OCI-LY3 (cell line): ENCODE data around the gene METAP1.
"Not testable (repeated sequence)": the region's sequence is repeated elsewhere in the genome, so short reads cannot be mapped to it uniquely, and the experiment has no call there.

Source experiments
- CTCF ChIP-seq: fragments of 200-600, 300-600 bp; sonication (generic); IDR thresholded peaks from 2 replicates; pipeline ENCODE4 v1.5.1; 2014; ENCODE audit warnings: antibody characterized with exemption, low read length, low read depth
- EZH2phosphoT487 ChIP-seq: fragments of 200-600 bp; shearing (Covaris generic); IDR thresholded peaks from 2 replicates; pipeline ENCODE4 v1.6.1; 2018; ENCODE audit warnings: antibody characterized with exemption, mixed run types, low read depth

DNA sequence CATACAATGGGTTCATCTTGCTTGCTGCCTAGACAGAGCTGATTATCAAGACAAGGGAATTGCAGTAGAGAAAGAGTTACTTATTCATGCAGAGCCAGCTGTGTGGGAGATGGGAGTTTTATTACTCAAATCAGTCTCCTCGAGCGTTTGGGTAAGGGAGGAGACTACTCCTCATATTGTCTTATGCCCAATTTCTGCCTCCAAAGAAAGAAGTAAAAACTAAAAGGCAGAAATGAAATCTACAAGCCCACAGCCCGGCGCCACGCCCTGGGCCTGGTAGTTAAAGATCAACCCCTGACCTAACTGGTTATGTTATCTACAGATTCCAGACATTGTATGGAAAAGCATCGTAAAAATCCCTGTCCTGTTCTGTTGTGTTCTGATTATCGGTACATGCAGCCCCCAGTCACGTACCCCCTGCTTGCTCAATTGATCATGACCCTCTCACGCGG is 28.3 kb downstream of the METAP1 start:
- not testable (repeated sequence) for TF ChIP-seq CTCF, EZH2phosphoT487
